GM12891 (cell line): ENCODE measurements around the gene CARD8.

Experiments
- POLR2A ChIP-seq: IDR thresholded peaks from 2 replicates; pipeline ENCODE4 v1.6.1; 2011; ENCODE audit warnings: low read depth, low read length, control low read depth
- POLR2AphosphoS5 ChIP-seq: IDR thresholded peaks from 2 replicates; pipeline ENCODE4 v1.6.1; 2011; ENCODE audit warnings: low read depth, low read length, control low read depth
- SPI1 ChIP-seq: IDR thresholded peaks from 2 replicates; pipeline ENCODE4 v1.6.1; 2011; ENCODE audit warnings: low read depth, low read length, control low read depth

DNA sequence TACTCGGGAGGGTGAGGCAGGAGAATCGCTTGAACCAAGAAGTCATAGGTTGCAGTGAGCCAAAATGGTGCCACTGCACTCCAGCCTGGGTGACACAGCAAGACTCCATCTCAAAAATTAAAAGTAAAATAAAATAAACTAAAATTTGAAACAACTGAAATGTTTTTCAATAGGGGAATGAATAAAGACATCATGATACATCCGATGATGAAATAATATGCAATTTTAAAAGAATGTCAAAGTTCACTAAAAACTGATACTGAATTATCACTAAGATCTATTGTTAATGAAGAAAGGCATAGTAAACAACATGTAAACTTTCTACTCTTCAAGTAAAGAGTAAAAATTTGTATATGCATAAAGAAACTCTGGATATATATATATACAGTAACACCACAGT is 8.5 kb downstream of the CARD8 start:
- TF ChIP-seq POLR2A (no peak), POLR2AphosphoS5 (no peak), SPI1 (no peak)
